Measurements from ENCODE around the gene FAAP20.

The FAAP20 gene

DNA sequence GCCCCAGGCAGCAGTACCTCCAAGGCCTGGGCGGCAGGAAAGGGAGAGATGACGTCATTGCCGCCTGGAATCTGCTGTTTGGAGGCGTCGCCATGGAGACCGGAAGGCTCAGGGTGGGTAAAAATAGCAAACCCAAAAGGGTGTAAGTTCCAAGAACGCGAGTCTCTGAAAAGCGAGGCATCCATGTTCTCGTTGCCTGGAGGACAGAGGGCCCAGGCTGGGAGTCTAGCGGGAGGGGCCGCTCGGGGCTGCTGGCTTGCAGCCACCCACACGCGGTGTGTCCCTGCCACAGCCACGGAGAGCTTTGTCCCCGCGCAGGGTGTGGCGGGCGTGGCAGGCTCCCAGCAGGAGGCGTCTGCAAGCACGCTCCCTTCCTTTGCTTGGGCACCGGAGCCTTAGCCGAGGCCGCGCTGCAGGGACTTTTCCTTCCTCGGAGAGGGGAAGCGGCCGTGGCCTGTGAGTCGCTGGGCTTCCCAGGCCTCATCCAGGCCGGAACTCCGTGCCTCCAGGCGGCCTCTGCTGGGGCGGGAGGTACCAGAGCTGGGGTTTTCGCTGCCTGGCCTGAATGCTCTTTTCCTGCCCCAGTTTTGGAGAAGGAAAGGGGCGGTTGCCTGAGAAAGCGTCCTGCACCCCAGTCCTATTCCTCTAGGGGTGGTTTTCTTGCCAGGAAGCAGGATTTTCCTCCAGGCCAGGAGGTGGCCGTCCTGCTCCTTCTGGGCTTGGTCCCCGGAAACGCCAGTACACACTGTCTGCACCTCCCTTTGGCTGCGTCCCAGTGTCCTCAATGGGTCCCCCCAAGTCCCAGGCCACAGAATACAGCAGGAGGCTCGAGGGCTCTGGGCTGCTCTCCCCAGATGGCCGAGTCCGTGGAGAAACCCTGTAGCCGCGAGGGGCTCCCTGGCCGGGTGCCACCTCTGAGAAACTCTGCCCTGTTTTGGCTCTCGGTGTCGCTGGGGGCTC is 18.2 kb upstream of the FAAP20 start (continued):
- TF ChIP-seq ZNF394 (tag by site-specific recombination; IDR thresholded peaks at IDR 0.05; ENCODE audit: borderline replicate concordance) (peak; percentile 37; the same call in 1 of the 2 replicates), ZNF223 (tag by site-specific recombination; IDR thresholded peaks at IDR 0.05) (peak; percentile 44; the same call in 1 of the 2 replicates), EGR2 (tag by site-specific recombination; IDR thresholded peaks at IDR 0.05; ENCODE audit: low read depth) (peak; percentile 55), ZNF24 (tag by site-specific recombination; IDR thresholded peaks at IDR 0.05) (0 out of 2 replicates have a peak, but pooled peaks have one; percentile 35), ZNF629 (tag by site-specific recombination; IDR thresholded peaks at IDR 0.05) (peak; percentile 89), ZNF704 (tag by site-specific recombination; IDR thresholded peaks at IDR 0.05) (no peak), YY1 (tag by site-specific recombination; IDR thresholded peaks at IDR 0.05) (peak; percentile 65; the same call in 1 of the 2 replicates), ZEB2 (tag by site-specific recombination; IDR thresholded peaks at IDR 0.05) (peak; percentile 81), ZNF18 (tag by site-specific recombination; IDR thresholded peaks at IDR 0.05) (no peak), ZSCAN5A (tag by site-specific recombination; IDR thresholded peaks at IDR 0.05) (no peak), ZNF654 (tag by site-specific recombination; IDR thresholded peaks at IDR 0.05; ENCODE audit: low read depth) (no peak), SCRT2 (tag by site-specific recombination; IDR thresholded peaks at IDR 0.05) (no peak), ZNF792 (tag by site-specific recombination; IDR thresholded peaks at IDR 0.05) (no peak), ZBTB21 (tag by site-specific recombination; IDR thresholded peaks at IDR 0.05) (peak; percentile 73), ZNF302 (tag by site-specific recombination; IDR thresholded peaks at IDR 0.05; ENCODE audit: low read depth) (no peak), SP2 (tag by site-specific recombination; IDR thresholded peaks at IDR 0.05) (peak; percentile 26), ZBTB17 (tag by site-specific recombination; IDR thresholded peaks at IDR 0.05) (peak; percentile 83), ZNF214 (tag by site-specific recombination; IDR thresholded peaks at IDR 0.05; ENCODE audit: borderline replicate concordance) (no peak), MYNN (tag by site-specific recombination; IDR thresholded peaks at IDR 0.05; ENCODE audit: borderline replicate concordance) (no peak), FEZF1 (tag by site-specific recombination; IDR thresholded peaks at IDR 0.05) (peak; percentile 92)
- TF ChIP-seq, protein P1, sequence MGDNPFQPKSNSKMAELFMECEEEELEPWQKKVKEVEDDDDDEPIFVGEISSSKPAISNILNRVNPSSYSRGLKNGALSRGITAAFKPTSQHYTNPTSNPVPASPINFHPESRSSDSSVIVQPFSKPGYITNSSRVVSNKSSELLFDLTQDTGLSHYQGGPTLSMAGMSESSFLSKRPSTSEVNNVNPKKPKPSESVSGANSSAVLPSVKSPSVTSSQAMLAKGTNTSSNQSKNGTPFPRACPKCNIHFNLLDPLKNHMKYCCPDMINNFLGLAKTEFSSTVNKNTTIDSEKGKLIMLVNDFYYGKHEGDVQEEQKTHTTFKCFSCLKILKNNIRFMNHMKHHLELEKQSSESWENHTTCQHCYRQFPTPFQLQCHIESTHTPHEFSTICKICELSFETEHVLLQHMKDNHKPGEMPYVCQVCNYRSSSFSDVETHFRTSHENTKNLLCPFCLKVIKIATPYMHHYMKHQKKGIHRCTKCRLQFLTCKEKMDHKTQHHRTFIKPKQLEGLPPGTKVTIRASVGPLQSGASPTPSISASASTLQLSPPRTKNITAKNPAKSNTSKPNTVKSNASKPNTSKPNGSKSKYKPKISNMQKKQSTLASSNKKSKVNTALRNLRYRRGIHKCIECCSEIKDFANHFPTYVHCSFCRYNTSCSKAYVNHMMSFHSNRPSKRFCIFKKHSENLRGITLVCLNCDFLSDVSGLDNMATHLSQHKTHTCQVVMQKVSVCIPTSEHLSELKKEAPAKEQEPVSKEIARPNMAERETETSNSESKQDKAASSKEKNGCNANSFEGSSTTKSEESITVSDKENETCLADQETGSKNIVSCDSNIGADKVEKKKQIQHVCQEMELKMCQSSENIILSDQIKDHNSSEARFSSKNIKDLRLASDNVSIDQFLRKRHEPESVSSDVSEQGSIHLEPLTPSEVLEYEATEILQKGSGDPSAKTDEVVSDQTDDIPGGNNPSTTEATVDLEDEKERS (tag by site-specific recombination; IDR thresholded peaks at IDR 0.05) = no peak
- TF ChIP-seq, protein P2, sequence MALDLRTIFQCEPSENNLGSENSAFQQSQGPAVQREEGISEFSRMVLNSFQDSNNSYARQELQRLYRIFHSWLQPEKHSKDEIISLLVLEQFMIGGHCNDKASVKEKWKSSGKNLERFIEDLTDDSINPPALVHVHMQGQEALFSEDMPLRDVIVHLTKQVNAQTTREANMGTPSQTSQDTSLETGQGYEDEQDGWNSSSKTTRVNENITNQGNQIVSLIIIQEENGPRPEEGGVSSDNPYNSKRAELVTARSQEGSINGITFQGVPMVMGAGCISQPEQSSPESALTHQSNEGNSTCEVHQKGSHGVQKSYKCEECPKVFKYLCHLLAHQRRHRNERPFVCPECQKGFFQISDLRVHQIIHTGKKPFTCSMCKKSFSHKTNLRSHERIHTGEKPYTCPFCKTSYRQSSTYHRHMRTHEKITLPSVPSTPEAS (tag by site-specific recombination; IDR thresholded peaks at IDR 0.05) = no peak
- TF ChIP-seq, protein P3, sequence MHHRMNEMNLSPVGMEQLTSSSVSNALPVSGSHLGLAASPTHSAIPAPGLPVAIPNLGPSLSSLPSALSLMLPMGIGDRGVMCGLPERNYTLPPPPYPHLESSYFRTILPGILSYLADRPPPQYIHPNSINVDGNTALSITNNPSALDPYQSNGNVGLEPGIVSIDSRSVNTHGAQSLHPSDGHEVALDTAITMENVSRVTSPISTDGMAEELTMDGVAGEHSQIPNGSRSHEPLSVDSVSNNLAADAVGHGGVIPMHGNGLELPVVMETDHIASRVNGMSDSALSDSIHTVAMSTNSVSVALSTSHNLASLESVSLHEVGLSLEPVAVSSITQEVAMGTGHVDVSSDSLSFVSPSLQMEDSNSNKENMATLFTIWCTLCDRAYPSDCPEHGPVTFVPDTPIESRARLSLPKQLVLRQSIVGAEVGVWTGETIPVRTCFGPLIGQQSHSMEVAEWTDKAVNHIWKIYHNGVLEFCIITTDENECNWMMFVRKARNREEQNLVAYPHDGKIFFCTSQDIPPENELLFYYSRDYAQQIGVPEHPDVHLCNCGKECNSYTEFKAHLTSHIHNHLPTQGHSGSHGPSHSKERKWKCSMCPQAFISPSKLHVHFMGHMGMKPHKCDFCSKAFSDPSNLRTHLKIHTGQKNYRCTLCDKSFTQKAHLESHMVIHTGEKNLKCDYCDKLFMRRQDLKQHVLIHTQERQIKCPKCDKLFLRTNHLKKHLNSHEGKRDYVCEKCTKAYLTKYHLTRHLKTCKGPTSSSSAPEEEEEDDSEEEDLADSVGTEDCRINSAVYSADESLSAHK (tag by site-specific recombination; IDR thresholded peaks at IDR 0.05) = 0 out of 2 replicates have a peak, but pooled peaks have one; percentile 41
- TF ChIP-seq, protein P4, sequence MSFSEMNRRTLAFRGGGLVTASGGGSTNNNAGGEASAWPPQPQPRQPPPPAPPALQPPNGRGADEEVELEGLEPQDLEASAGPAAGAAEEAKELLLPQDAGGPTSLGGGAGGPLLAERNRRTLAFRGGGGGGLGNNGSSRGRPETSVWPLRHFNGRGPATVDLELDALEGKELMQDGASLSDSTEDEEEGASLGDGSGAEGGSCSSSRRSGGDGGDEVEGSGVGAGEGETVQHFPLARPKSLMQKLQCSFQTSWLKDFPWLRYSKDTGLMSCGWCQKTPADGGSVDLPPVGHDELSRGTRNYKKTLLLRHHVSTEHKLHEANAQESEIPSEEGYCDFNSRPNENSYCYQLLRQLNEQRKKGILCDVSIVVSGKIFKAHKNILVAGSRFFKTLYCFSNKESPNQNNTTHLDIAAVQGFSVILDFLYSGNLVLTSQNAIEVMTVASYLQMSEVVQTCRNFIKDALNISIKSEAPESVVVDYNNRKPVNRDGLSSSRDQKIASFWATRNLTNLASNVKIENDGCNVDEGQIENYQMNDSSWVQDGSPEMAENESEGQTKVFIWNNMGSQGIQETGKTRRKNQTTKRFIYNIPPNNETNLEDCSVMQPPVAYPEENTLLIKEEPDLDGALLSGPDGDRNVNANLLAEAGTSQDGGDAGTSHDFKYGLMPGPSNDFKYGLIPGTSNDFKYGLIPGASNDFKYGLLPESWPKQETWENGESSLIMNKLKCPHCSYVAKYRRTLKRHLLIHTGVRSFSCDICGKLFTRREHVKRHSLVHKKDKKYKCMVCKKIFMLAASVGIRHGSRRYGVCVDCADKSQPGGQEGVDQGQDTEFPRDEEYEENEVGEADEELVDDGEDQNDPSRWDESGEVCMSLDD (tag by site-specific recombination; IDR thresholded peaks at IDR 0.05) = 0 out of 2 replicates have a peak, but pooled peaks have one; percentile 16
